ENCODE data around the gene GAPVD1. TPM values are rescaled to one million over a fixed set of nuclear protein-coding genes. Genes with fewer than 3 reads are reported as not detected.
A peak's percentile ranks its signal among the peaks of the same experiment; 100 is the strongest.

The GAPVD1 gene
- total RNA-seq, 1 experiment from 2014 or later: 66.2 TPM

DNA sequence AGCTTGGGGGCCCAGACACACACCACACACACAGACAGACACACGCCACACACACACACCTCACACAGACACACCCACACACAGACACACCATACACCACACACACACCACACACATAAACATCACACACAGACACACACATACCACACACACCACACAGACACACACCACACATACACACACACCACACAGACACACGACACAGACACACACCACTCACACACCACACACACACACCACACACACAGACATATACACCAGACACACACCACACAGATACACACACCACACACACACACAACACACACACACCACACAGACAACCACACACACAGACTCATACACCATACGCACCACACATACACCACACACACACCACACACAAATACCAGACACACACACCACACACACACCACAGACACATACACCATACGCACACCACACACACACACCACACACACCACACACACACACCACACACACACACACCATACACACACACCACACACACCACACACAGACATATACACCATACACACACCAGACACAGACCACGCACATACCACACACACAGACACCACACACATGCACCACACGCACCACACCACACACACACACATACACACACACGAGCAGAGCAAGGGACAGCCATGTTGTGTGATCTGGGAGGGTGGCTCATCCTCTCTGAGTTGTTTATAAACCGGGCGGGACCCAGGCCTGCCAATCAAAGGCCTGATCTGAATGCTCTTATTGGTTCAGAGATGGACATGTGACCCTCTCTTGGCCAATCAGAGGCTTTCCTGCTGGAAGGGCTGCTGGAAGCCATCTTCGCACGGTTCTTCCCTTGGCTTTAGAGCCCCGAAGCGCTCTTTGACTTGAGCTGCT is 148.3 kb downstream of the GAPVD1 start:
- TF ChIP-seq, protein P1, sequence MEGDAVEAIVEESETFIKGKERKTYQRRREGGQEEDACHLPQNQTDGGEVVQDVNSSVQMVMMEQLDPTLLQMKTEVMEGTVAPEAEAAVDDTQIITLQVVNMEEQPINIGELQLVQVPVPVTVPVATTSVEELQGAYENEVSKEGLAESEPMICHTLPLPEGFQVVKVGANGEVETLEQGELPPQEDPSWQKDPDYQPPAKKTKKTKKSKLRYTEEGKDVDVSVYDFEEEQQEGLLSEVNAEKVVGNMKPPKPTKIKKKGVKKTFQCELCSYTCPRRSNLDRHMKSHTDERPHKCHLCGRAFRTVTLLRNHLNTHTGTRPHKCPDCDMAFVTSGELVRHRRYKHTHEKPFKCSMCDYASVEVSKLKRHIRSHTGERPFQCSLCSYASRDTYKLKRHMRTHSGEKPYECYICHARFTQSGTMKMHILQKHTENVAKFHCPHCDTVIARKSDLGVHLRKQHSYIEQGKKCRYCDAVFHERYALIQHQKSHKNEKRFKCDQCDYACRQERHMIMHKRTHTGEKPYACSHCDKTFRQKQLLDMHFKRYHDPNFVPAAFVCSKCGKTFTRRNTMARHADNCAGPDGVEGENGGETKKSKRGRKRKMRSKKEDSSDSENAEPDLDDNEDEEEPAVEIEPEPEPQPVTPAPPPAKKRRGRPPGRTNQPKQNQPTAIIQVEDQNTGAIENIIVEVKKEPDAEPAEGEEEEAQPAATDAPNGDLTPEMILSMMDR (IDR thresholded peaks at IDR 0.05; ENCODE audit: insufficient read depth in 1 of 2, low read depth in 1 of 2, low read length in 1 of 2, severe bottlenecking in 1 of 2, unreplicated experiment in 1 of 2): no peak
- Histone ChIP-seq H3K4me3 (ENCODE audit: low read depth, low read length) (peak overlapping the region; percentile 78), H3K9me3 (no peaks in the 10 kb centered on the region), H3K36me3 (ENCODE audit: control insufficient read depth, insufficient read depth, low read length) (no peaks in the 10 kb centered on the region), H3K4me1 (peaks cover 15% of the 10 kb centered on the region), H3K27me3 (replicated peaks; ENCODE audit: control insufficient read depth, insufficient read depth, low read length) (no peaks in the 10 kb centered on the region)
- Mint-ChIP-seq H3K27ac (ENCODE audit: unreplicated experiment) (peak overlapping the region; percentile 86), H3K27me3 (ENCODE audit: insufficient read depth, unreplicated experiment) (no peaks in the 10 kb centered on the region), H3K36me3 (ENCODE audit: insufficient read depth, unreplicated experiment) (peaks cover 12% of the 10 kb centered on the region), H3K4me1 (ENCODE audit: low read depth, unreplicated experiment) (peaks cover 10% of the 10 kb centered on the region), H3K9me3 (ENCODE audit: unreplicated experiment) (no peaks in the 10 kb centered on the region), H3K4me3 (ENCODE audit: unreplicated experiment) (peak overlapping the region; percentile 71)
- ChIA-PET POLR2A (no interaction called here), CTCF (interaction anchor here (1.1 kb wide), 1 partner anchor 48 kb away, joined by 3 read pairs; no protein-coding TSS in a partner anchor)
- BruUV-seq (replicated peaks): no TSS peak
- intact Hi-C loops (cut with micrococcal nuclease; ENCODE audit: unreplicated experiment): loop anchor here (1.0 to 10.0 kb wide), 2 partner anchors 125 to 736 kb away; no protein-coding TSS in a partner anchor
- peak; percentile 94 to 98 for DNase-seq

- no peak for DNase-seq
- TF ChIP-seq, protein P1 (IDR thresholded peaks at IDR 0.05; ENCODE audit: insufficient read depth in 1 of 2, low read depth in 1 of 2, low read length in 1 of 2, severe bottlenecking in 1 of 2, unreplicated experiment in 1 of 2): no peak
- POLR2A ChIA-PET: no interaction called here
- peaks cover 15% of the 10 kb centered on the region for H3K4me1 ChIP-seq
- H3K4me3 Mint-ChIP-seq (ENCODE audit: unreplicated experiment): peak overlapping the region; percentile 71
- no peaks in the 10 kb centered on the region for H3K27me3 ChIP-seq (replicated peaks; ENCODE audit: control insufficient read depth, insufficient read depth, low read length)
- no peaks in the 10 kb centered on the region for H3K27me3 Mint-ChIP-seq (ENCODE audit: insufficient read depth, unreplicated experiment)
- peaks cover 12% of the 10 kb centered on the region for H3K36me3 Mint-ChIP-seq (ENCODE audit: insufficient read depth, unreplicated experiment)
- intact Hi-C loops (cut with micrococcal nuclease; ENCODE audit: unreplicated experiment): loop anchor here (1.0 to 10.0 kb wide), 2 partner anchors 124 to 736 kb away; no protein-coding TSS in a partner anchor
- no peaks in the 10 kb centered on the region for H3K9me3 Mint-ChIP-seq (ENCODE audit: unreplicated experiment)
- no peaks in the 10 kb centered on the region for H3K36me3 ChIP-seq (ENCODE audit: control insufficient read depth, insufficient read depth, low read length)
- CTCF ChIA-PET: interaction anchor here (1.1 kb wide), 1 partner anchor 49 kb away, joined by 3 read pairs; no protein-coding TSS in a partner anchor
- BruUV-seq (replicated peaks): TSS peak; percentile 16
- H3K9me3 ChIP-seq: no peaks in the 10 kb centered on the region
- H3K27ac Mint-ChIP-seq (ENCODE audit: unreplicated experiment): peak overlapping the region; percentile 86
- H3K4me1 Mint-ChIP-seq (ENCODE audit: low read depth, unreplicated experiment): peaks cover 10% of the 10 kb centered on the region
- H3K4me3 ChIP-seq (ENCODE audit: low read depth, low read length): peak overlapping the region; percentile 78
Measured at GRCh38 chr9:125410522-125410894, 148.9 kb downstream of the GAPVD1 start.

DNA sequence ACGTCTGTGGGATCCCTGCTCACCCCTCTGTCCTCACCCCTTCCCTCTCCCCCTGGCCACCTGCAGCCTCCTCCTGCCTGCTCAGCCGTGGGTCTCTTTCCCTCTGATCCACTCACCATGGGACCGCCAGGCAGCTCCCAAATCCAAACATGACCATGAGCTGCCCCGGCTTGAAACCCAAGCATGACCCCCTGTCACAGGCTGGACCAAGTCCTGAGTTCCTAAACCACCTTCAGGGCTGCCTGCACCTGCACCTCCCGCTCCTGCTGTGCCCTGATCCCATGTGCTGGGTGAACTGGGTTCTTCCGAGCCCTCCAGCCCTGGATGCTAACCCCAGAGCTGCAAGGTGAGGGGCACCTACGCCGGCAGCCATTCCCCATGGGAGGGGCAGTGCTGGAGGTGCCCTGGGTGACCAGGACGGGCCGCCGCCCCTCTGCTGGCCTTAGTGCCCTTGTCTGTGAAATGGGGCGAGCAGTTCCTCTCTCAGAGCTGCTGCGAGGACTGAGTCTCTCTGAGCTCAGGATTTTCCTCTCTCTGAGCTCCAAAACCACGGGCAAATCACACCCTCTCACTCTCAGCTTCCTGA is 149.6 kb downstream of the GAPVD1 start:
- no peaks in the 10 kb centered on the region for H3K9me3 ChIP-seq
- no peaks in the 10 kb centered on the region for H3K9me3 Mint-ChIP-seq (ENCODE audit: unreplicated experiment)
- intact Hi-C loops (cut with micrococcal nuclease; ENCODE audit: unreplicated experiment): loop anchor here (10.0 kb wide), 1 partner anchor 124 kb away; no protein-coding TSS in a partner anchor
- peaks cover 10% of the 10 kb centered on the region for H3K4me1 Mint-ChIP-seq (ENCODE audit: low read depth, unreplicated experiment)
- H3K27me3 Mint-ChIP-seq (ENCODE audit: insufficient read depth, unreplicated experiment): no peaks in the 10 kb centered on the region
- no peaks in the 10 kb centered on the region for H3K36me3 ChIP-seq (ENCODE audit: control insufficient read depth, insufficient read depth, low read length)
- peak overlapping the region; percentile 86 for H3K27ac Mint-ChIP-seq (ENCODE audit: unreplicated experiment)
- ChIA-PET CTCF (no interaction called here), POLR2A (no interaction called here)
- no peak for DNase-seq
- peak overlapping the region; percentile 78 for H3K4me3 ChIP-seq (ENCODE audit: low read depth, low read length)
- TF ChIP-seq, protein P1 (IDR thresholded peaks at IDR 0.05; ENCODE audit: insufficient read depth in 1 of 2, low read depth in 1 of 2, low read length in 1 of 2, severe bottlenecking in 1 of 2, unreplicated experiment in 1 of 2): no peak
- no peaks in the 10 kb centered on the region for H3K27me3 ChIP-seq (replicated peaks; ENCODE audit: control insufficient read depth, insufficient read depth, low read length)
- peaks cover 15% of the 10 kb centered on the region for H3K4me1 ChIP-seq
- H3K36me3 Mint-ChIP-seq (ENCODE audit: insufficient read depth, unreplicated experiment): peaks cover 12% of the 10 kb centered on the region
- H3K4me3 Mint-ChIP-seq (ENCODE audit: unreplicated experiment): peak overlapping the region; percentile 71
- no TSS peak for BruUV-seq (replicated peaks)
